ENCODE measurements around the gene SCYL1. TPM values are rescaled to one million over a fixed set of nuclear protein-coding genes. Genes with fewer than 3 reads are reported as not detected.

Gene SCYL1
- total RNA-seq, 1 experiment from 2014 or later: 104 TPM

DNA sequence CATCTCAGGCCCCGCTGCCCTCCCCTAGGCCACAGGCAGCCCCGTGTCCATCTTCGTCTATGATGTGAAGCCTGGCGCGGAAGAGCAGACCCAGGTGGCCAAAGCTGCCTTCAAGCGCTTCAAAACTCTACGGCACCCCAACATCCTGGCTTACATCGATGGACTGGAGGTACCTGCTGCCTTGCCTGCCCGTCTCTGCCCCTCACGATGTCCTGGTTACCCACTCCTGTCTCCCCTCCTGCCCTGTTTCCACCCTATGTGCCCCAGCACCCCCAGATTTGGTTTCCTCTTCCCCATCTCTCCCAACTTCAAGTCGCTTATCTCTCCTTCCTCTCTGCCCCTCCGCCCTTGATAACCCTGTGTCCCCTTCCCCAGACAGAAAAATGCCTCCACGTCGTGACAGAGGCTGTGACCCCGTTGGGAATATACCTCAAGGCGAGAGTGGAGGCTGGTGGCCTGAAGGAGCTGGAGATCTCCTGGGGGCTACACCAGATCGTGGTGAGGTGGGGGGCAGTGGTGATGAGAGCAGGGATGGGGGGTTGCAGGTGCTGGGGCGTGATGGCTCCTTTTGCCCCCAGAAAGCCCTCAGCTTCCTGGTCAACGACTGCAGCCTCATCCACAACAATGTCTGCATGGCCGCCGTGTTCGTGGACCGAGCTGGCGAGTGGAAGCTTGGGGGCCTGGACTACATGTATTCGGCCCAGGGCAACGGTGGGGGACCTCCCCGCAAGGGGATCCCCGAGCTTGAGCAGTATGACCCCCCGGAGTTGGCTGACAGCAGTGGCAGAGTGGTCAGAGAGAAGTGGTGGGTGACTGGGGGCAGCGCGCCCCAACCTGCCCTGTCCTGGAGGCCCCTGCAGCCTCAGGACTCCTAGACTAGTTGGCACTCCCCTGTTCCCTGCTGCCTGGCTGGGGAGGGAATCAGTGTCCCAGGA is 930 bp downstream of the SCYL1 start:
- Histone ChIP-seq H3K9me2 (ENCODE audit: insufficient read depth) (no peaks in the 10 kb centered on the region), H4K20me1 (ENCODE audit: insufficient read depth) (no peaks in the 10 kb centered on the region), H3K27ac (ENCODE audit: low read depth, low read length) (peak overlapping the region; percentile 86), H3K4me3 (replicated peaks in 1 of 2; ENCODE audit: low read depth in 1 of 2, low read length in 2 of 2) (peak overlapping the region; percentile 90 to 94), H3K4me1 (ENCODE audit: control insufficient read depth in 1 of 2, insufficient read depth in 2 of 2, low read length in 2 of 2) (peaks cover 7 to 17% of the 10 kb centered on the region in 2 experiments; a peak in 3 of 4 replicates), H3K9me3 (ENCODE audit: control insufficient read depth in 1 of 2, insufficient read depth in 1 of 2, low read depth in 1 of 2, low read length in 2 of 2) (no peaks in the 10 kb centered on the region), H3K27me3 (ENCODE audit: insufficient read depth, low read length) (no peaks in the 10 kb centered on the region), H3K9ac (ENCODE audit: low read length) (peak overlapping the region; percentile 96), H2AFZ (ENCODE audit: low read depth, low read length, poor library complexity, severe bottlenecking) (no peak overlapping the region), H3K36me3 (ENCODE audit: control insufficient read depth in 1 of 2, insufficient read depth in 2 of 2, low read length in 2 of 2) (peaks cover 9 to 23% of the 10 kb centered on the region in 2 experiments; a peak in 2 of 4 replicates), H3K79me2 (ENCODE audit: insufficient read depth, low read length) (peaks cover 20% of the 10 kb centered on the region), H3K4me2 (ENCODE audit: low read length) (peak overlapping the region; percentile 99)
- ATAC-seq: no peak
- ChIA-PET CTCF (interaction anchor here (0.6 to 1.4 kb wide), 3 partner anchors 54 to 68 kb away, joined by 3 to 4 read pairs (median 3); no protein-coding TSS in a partner anchor), POLR2A (interaction anchor here (1.1 to 2.6 kb wide), 6 partner anchors 12 to 107 kb away, joined by 3 to 11 read pairs (median 4); partner anchors contain the start of genes EHBP1L1 and MALAT1), RAD21 (ENCODE audit: low non-redundant PET in 1 of 2, low total read pairs in 2 of 2, uncharacterized antibody in 2 of 2, unreplicated experiment in 2 of 2) (interaction anchor here in 1 of 2 experiments (1.0 kb wide), 1 partner anchor 15 kb away, joined by 4 read pairs; no protein-coding TSS in a partner anchor)
- DNase-seq (ENCODE audit: low read depth, low spot score): no peak
- TF ChIP-seq ZFX (IDR thresholded peaks at IDR 0.05) (0 out of 2 replicates have a peak, but pooled peaks have one; percentile 84), SRF (IDR thresholded peaks at IDR 0.05; ENCODE audit: low read depth) (no peak)
- intact Hi-C loops (cut with micrococcal nuclease): no loop called here
- BruUV-seq (replicated peaks): TSS peak; percentile 49

DNA sequence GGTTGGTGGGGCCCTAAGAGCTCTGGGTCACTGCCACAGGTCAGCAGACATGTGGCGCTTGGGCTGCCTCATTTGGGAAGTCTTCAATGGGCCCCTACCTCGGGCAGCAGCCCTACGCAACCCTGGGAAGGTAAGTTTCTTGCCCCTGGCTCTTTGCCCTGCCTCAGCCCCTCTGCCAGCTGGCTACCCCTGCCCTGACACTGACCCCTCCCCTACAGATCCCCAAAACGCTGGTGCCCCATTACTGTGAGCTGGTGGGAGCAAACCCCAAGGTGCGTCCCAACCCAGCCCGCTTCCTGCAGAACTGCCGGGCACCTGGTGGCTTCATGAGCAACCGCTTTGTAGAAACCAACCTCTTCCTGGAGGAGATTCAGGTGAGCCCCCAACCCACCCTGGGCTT is 1.9 kb downstream of the SCYL1 start:
- BruUV-seq (replicated peaks): no TSS peak
- no peaks in the 10 kb centered on the region for H3K27me3 ChIP-seq (ENCODE audit: insufficient read depth, low read length)
- ChIA-PET RAD21 (ENCODE audit: low non-redundant PET in 1 of 2, low total read pairs in 2 of 2, uncharacterized antibody in 2 of 2, unreplicated experiment in 2 of 2) (no interaction called here), POLR2A (no interaction called here), CTCF (no interaction called here)
- no peak overlapping the region for H2AFZ ChIP-seq (ENCODE audit: low read depth, low read length, poor library complexity, severe bottlenecking)
- no peak for DNase-seq (ENCODE audit: low read depth, low spot score)
- peaks cover 11 to 33% of the 10 kb centered on the region in 2 experiments; a peak in 3 of 4 replicates for H3K36me3 ChIP-seq (ENCODE audit: control insufficient read depth in 1 of 2, insufficient read depth in 2 of 2, low read length in 2 of 2)
- no peaks in the 10 kb centered on the region for H4K20me1 ChIP-seq (ENCODE audit: insufficient read depth)
- H3K9me3 ChIP-seq (ENCODE audit: control insufficient read depth in 1 of 2, insufficient read depth in 1 of 2, low read depth in 1 of 2, low read length in 2 of 2): no peaks in the 10 kb centered on the region
- H3K9ac ChIP-seq (ENCODE audit: low read length): 0 out of 2 replicates have a peak overlapping the region, but pooled peaks have one; percentile 96
- H3K79me2 ChIP-seq (ENCODE audit: insufficient read depth, low read length): peaks cover 20% of the 10 kb centered on the region
- H3K27ac ChIP-seq (ENCODE audit: low read depth, low read length): no peak overlapping the region
- H3K4me2 ChIP-seq (ENCODE audit: low read length): peak overlapping the region; percentile 99; the same call in 1 of the 2 replicates
- intact Hi-C loops (cut with micrococcal nuclease): no loop called here
- no peak overlapping the region for H3K4me3 ChIP-seq (replicated peaks in 1 of 2; ENCODE audit: low read depth in 1 of 2, low read length in 2 of 2)
- no peak for ATAC-seq
- no peaks in the 10 kb centered on the region for H3K9me2 ChIP-seq (ENCODE audit: insufficient read depth)
- peaks cover 7 to 17% of the 10 kb centered on the region in 2 experiments; a peak in 3 of 4 replicates for H3K4me1 ChIP-seq (ENCODE audit: control insufficient read depth in 1 of 2, insufficient read depth in 2 of 2, low read length in 2 of 2)
- TF ChIP-seq ELF1 (IDR thresholded peaks at IDR 0.05; ENCODE audit: borderline replicate concordance, low read depth): no peak
- TF ChIP-seq EGR1 (IDR thresholded peaks at IDR 0.05; ENCODE audit: low read depth): no peak
- TF ChIP-seq, protein P1, sequence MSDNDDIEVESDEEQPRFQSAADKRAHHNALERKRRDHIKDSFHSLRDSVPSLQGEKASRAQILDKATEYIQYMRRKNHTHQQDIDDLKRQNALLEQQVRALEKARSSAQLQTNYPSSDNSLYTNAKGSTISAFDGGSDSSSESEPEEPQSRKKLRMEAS (IDR thresholded peaks at IDR 0.05): no peak
- no peak for TF ChIP-seq EZH2phosphoT487 (IDR thresholded peaks at IDR 0.05; ENCODE audit: borderline replicate concordance)
- no peak for TF ChIP-seq CBX3 (IDR thresholded peaks at IDR 0.05; ENCODE audit: low read depth)
- no peak for TF ChIP-seq CEBPB (IDR thresholded peaks at IDR 0.05; ENCODE audit: low read depth)
- no peak for TF ChIP-seq YY1 (IDR thresholded peaks at IDR 0.05; ENCODE audit: extremely low read depth, insufficient replicate concordance, low read depth, low read length)
- TF ChIP-seq EZH2 (IDR thresholded peaks at IDR 0.05): no peak
- TF ChIP-seq SIN3A (IDR thresholded peaks at IDR 0.05; ENCODE audit: low read depth): no peak
- no peak for TF ChIP-seq ZFX (IDR thresholded peaks at IDR 0.05)
- TF ChIP-seq, protein P2, sequence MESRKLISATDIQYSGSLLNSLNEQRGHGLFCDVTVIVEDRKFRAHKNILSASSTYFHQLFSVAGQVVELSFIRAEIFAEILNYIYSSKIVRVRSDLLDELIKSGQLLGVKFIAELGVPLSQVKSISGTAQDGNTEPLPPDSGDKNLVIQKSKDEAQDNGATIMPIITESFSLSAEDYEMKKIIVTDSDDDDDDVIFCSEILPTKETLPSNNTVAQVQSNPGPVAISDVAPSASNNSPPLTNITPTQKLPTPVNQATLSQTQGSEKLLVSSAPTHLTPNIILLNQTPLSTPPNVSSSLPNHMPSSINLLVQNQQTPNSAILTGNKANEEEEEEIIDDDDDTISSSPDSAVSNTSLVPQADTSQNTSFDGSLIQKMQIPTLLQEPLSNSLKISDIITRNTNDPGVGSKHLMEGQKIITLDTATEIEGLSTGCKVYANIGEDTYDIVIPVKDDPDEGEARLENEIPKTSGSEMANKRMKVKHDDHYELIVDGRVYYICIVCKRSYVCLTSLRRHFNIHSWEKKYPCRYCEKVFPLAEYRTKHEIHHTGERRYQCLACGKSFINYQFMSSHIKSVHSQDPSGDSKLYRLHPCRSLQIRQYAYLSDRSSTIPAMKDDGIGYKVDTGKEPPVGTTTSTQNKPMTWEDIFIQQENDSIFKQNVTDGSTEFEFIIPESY (IDR thresholded peaks at IDR 0.05; ENCODE audit: extremely low read depth, insufficient replicate concordance, low read length): no peak
